Stimulated activated CD4-positive, alpha-beta T cell treated with anti-CD3 and anti-CD28 coated beads, Interleukin-1b, Interleukin-23, amount 100 ng/mL, for 1 hour (primary cell): ENCODE measurements around the gene CFAP54.
"Not testable (repeated sequence)": the region's sequence is repeated elsewhere in the genome, so short reads cannot be mapped to it uniquely, and the experiment has no call there.

ENCODE experiments used
- DNase-seq, 2 donors: peaks; one replicate each; pipeline ENCODE4 v3.0.0-alpha.2; 2020; ENCODE audit warnings: low read depth in 2 of 2

The CFAP54 gene

DNA sequence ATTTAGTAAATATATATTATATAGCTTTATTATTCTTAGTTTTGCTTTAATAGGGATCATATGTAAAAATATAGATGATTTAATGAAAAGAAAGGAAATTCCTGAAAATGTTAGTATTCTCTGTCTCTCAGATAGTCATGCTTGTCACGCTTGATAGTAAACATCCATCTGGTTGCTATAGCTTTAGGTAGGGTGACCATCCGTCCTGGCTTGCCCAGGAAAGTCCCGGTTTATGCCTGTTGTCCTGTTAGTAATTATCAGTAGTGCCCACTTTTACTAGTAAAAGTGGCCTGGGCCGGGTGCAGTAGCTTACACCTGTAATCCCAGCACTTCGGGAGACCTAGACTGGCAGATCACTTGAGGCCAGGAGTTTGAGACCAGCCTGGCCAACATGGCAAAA is 23.8 kb downstream of the CFAP54 start:
- no peak for DNase-seq

DNA sequence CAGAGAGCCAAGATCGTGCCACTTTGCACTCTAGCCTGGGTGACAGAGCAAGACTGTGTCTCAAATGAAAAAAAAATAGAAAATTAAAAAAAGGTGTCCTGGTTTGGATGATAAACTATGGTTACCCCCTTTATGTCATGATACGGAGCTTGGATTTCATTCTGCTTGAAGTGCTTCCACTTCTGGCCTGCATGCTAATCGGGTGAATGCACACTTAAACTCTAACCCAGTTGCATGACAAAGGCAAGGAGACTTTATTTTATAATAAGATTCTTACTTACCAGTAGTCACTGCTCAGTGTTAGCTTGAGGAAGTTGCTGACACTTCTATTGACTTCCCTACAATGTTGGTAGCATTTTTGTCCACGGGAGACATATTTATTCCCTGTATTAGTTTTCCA is 24.3 kb downstream of the CFAP54 start:
- no peak for DNase-seq

DNA sequence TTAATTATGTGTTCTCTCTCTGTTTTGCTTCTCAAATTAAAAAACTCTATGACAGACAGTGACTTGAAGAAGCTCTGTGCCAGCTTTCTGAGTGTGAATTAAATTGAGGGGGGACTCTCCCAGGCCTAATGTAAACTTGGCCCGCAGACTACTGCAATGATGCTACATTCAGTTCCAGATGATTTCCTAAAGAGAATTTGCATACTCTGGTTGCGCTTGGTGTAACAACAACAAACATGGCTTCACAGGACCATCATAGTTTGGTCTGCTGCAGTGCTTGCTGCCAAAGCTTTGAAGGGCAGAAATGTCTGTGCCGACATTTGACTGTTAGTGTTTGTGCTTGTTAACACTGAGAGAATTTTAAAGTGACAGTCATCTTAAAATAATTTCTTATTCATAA is 25.0 kb downstream of the CFAP54 start:
- no peak for DNase-seq

DNA sequence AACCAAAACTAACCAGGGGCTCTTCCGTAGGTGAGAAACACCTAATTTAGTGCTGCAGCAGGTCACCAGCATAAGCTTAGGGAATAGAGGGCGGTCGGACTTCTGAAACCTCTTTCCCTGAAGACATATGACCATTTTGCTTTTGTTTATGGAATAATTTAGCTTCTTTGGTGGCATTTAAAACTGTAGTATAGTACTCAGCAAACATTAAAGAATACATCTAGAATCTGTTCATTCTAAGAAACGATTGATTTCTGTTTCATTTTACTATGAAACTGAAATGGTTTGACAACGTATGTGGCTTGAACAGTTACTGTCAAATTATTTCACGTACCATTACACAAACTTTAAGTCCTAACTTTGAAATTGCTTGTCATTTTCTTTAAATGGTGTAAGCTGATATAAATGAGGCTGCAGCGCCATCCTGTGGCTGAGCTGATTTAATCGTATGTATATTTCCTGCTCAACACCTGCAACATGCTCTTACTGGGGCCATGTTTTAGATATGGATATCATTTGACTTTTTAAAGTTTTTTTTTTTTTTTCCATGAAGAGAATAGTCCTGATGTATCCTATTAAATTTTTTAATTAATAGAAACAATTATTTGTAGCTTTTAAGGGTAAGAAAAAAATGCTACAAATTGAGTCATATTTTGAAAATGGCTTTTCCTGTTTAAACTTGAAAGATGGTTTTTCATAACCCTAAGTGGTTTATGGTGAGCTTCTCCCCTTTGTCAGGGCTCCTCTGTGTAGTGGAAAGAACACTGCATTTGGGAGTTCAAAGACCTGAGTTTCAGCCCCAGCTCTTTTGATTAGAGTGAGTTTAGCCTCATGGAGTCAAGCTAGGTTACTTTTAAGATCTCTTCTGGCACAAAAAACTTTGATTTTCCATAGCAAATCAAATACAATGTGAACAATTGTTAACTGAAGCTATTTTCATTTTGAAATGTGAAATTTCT is 27.4 kb downstream of the CFAP54 start:
- DNase-seq = peak; percentile 65 to 71

DNA sequence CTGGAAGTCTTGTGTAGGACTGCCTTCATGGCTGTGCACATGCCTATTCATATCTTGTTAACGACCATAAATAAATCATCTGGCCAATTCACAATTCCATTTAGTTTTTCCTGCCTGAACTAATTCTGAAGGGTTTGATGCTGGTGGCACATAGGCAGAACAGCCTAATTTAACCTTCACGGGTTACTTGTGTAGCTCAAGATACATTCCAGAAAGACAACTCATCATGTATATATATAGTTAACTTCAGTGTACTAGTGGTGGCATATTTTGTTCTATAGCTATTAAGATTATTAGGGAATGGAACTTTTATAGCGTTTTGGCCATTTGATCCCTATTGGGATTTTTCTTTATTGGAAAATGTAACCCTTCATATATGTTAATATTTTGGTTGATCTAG is 31.4 kb downstream of the CFAP54 start:
- no peak for DNase-seq

DNA sequence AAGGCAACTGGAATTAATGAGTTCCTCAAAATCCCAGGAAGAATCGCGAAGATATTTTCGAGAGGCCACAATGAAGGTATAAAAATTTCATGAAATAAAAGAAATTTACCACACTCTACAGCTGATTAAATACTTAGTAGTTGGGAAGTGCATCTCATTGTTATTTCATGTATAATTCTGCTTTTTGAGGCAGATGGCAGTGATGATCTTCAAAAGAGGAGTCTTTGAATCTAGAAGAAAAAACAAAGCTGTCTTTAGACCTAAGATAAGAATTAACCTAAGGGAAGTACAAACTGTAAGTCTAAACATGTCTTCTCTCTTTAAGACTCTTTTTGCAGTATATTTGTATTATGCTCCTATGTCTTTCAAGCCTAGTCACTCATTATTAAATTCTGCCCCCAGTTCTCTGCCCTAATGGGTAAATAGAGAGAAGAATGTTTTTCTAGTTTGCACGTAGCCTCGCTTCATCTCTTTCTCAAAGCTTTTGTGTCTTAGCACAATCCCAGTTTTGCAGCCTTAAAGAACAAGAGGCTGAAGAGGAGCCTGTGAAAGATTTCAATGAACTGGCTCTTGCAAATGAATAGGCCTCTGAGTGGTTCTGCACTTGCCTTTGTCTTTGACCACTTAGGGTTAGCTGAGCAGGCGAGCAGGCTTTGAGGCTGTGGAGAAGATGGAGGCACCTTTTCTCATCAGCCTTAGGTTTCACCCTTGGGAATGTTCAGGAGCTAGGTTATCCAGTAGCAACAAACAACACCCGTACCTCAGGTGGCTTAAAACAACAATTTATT is 32.7 kb downstream of the CFAP54 start:
- DNase-seq = no peak

DNA sequence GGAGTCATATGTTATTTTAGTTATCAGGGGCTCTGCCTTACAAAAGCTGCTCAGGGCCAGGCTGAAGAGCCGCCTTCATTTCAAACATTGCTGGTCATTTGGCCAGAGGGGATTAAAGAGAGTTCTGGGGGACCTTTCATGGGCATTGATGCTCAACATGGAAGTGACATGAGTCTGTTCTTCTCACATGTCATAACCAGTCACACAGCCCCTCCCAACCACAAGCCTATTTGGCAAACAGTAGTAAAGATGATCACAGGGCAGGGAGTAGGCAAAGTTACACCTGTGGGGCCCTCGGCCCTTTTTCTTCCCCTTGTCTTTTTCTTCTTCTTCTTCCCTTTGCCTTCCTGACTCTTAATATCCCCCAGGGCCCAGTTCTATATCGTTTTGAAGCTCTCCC is 33.3 kb downstream of the CFAP54 start:
- DNase-seq = no peak

DNA sequence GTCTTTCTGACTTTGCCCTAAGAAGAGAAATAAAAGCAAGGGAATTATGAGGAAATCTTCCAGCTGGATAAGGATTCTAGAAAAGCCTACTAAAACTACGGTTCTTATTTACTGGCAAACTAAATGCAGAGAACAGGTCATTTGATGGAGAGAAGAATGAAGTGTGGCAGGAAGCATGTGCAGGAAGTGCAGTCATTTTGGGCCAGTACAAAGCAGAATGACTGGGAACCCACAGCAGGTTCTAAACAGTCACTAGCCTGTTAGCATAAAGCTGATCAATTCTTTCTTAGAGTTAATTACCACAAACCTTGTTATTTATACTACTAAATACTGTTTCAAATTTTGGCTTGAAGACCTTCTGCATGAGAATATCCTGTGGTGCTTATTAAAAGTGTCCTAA is 36.7 kb downstream of the CFAP54 start:
- no peak for DNase-seq

DNA sequence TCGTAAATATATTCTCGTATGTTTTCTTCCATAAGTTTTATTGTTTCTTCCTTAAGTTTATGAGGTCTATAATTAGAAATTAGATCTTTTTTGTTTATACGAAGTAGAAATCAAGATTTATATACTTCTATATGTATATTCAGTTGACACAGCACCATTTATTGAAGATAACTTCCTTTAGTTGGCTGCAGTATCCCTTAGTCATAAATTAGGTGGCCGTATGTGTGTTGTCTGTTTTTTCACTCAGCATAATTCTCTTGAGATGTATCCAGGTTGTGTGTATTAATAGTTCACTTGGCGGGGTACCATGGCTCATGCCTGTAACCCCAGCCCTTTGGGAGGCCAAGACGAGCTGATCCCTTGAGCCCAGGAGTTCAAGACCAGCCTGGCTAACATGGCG is 40.5 kb downstream of the CFAP54 start:
- no peak for DNase-seq

DNA sequence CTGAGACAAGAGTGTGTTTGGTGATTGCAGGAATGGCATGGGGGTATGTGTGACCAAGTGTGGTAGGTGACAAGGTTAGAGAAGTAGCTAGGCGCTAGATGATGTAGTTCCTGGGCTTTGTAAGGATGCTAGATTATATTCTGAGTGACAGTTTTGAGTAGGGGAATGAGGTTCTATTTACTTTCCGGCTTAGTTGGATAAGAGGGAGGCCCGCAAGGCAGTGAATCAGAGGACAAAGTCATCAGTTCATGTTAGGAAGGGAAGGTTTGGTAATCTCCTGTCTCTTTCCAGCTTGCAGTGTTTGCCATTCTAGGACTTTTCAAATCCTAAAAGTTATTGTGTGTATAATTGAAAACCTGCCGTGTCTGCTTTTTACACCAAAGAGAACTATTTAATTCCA is 45.0 kb downstream of the CFAP54 start:
- no peak for DNase-seq

DNA sequence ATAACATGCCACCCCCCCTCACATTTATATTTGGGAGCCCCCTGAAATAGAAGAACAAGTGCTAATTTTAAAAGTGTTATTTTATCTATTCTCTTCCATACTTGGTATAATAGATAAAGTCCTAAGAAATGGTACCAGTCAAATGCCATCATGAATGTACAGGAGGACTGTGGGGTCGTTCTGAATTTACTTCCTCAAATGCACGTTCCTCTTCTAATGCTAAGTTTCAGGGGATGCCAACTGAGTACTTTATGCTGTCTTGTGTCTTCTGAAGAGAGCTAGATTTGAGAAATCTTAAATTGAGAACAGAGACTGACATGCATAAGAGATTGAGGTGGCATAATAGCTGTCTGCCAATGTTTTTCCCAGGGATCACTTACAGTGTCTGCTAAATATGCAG is 59.0 kb downstream of the CFAP54 start:
- DNase-seq = no peak

DNA sequence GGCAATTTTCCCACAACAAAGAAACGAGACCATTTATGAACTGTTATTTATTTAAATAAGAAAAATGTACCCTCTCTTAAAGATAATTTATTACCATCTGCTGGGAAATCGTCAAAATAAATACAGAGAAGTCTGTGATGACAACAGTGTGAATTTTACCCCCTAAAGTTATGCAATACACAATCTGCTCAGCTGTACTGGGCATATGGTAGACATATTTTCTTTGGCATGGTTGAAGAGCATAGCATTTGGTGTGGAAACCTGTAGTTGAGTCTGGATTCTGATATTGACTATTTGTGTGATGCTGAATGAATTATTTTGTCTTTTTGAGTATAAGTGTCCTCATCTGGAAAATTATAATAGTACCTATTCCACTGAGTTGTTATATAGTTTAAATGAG is 60.0 kb downstream of the CFAP54 start:
- DNase-seq = no peak

DNA sequence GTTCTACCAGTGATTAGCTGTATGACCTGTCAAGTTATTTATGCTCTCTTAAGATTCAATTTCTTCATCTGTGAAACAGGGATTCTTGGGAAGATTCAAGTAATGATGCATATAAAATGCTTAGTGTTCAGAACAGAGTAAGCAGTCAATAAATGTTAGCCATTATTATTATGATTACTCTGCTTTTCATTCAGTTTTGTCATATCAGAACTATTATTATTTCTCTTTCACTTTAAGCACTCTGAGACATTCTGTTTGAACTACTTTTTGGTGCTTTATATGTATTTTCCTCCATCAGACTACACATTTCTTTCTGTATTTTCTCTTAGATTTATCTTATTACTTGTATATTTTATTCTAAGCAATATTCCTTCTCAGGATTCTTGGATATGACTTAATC is 81.2 kb downstream of the CFAP54 start:
- no peak for DNase-seq

DNA sequence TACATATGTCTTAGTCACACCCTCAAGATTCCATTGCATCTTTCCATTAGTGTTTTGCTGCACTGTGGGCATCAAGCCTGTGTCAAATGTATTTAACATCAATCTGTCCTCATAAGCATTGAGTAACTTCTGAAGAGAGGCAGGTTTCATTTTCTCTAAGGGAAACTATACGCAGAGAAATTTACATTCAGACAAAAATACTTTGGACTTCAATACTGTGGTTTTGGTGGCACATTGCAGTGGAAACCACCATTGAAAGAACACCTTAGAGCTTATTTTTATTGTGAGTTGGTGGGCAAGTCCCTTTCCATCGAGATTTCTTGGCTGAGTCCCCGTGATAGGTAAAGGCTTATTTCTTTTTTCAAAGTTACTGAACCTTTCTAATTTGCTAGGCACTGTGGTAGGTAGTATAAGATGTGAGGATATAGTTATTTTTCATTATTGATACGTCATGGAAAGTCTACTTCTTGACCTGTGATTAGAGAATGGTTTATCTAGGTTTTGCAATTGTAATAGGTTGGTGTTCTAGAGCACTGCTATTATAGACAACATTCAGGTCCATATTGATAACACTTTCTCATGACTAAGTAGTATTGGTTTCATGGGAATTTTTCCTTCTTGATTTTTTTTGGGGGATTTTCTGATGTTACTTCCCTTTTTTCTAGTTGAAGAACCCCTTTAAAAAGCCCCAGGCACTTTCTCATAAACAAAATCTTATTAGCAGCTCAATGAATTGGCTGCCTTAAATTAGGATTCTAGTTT is 81.9 kb downstream of the CFAP54 start:
- no peak for DNase-seq

DNA sequence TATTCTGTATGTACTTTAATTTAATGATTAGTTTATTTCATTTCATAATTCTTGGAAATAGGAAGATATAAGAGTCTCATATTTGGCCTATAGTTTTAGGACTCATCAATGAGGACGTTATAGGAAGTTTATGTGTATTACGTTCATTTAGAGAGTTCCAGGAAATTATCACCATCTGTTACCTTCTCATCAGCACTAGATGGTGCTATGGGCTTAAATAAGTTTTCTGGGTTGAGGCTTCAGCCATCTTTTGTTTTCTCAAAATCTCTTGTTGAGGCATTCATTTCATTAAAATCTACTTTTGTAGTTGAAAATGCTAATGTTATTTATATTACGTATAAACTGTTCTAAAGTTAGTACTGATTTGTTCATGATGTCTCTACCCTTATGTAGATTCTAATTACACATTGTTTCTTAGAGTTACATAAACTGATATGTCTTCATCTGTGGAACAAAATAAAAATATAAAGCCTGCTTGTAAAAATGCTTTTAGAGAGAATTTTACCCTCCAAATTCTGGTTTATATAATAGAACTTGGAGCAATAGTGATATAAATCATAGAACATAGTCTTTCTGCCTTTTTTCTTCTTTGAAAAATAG is 89.2 kb downstream of the CFAP54 start:
- no peak for DNase-seq

DNA sequence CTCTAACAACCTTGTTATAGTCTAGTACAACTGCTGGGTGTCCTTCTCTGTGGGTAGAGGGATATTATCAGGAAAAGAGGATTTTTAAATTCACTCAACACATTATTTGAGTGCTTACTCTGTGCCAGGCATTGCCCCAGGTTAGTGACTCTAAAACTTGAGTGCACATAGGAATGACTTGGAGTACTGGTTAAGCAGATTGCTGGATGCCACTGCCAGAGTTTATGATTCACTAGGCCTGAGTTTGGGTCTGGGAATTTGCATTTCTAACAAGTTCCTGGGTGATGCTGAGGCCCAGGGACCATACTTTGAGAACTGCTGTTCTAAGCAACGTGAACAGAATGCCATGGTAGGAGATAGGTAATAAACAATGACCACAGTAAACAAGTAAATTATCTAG is 96.6 kb downstream of the CFAP54 start:
- DNase-seq = no peak

DNA sequence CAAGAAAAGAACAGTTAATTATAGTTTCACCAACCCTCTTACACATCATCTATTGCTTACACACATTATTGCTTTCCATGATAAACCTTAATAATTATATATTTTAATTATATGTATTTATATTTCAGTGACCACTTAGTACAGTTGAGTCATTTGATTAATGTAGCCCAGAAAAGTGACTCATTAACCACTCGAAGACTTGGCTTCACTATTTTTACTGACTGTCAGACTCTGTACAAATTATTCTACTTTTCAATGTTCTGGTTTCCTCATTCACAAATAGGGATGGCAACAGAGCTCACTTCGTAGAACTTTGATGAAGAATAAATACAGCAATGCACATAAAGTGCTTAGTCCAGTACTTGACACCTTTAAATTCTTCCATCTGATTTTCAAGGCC is 98.3 kb downstream of the CFAP54 start:
- no peak for DNase-seq

DNA sequence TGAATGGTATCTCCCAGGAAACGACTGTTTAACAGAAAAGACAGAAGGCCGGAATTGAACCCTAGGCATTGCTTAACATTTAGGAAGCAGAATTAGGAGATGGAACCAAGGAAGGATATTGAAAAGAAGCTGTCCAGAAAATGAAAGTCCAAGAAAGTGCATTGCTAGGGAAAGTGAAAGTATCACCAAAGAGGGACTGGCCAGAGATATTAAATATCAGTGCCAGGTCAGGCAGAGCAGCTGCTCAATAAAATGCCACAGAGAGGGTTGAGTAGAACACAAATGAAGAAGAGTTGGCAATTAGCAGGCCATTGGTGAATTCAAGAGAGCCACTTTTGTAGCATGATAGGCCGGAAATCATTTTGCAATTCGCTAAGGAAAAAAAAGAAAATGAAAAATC is 101.6 kb downstream of the CFAP54 start:
- DNase-seq = no peak

DNA sequence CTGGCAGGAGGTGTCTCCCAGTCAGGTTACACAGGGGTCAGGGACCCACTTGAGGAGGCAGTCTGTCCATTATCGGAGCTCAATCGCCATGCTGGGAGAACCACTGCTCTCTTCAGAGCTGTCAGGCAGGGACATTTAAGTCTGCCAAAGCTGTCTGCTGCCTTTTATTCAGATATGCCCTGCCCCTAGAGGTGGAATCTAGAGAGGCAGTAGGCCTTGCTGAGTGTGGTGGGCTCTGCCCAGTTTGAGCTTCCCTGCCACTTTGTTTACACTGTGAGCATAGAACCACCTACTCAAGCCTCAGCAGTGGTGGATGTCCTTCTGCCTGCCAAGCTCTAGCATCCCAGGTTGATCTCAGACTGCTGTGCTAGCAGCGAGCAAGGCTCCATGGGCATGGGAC is 115.0 kb downstream of the CFAP54 start:
- DNase-seq = not testable (repeated sequence)

DNA sequence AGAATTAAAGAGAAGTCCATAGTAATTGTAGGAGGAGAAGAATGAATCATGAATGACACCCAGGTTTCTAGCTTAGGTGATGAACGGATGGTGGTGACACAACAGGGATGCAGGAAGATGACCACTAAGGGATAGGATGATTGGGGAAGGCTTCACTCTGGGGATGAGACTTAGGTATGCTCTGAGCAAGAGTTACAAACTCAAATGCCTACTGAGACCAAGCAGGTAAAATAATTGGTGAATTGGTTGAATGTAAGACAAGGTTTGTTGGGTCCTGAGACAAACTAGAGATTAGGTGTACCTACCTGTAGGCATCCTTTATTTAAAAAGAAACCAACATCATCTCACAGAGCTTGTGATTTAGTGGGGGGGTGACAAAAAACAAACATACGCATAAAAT is 116.3 kb downstream of the CFAP54 start:
- DNase-seq = no peak

DNA sequence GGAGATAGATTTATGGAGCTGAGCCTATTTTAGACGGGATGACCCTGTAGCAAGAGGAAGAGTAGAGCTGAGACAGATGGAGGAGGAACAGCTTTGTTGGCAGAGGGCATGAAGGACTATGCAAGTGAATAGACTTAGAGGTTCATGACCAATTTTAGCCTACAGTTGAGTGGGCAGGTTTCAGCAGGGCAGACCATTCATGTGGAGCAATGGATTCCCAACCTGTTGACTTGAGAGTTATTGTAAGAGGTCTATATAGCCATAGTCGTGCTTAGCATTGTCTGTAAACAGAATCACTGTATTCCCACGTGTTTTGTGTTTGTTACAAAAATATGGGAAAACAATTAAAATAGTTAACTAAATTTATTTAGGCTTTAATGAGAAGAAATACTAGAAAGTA is 116.8 kb downstream of the CFAP54 start:
- no peak for DNase-seq

DNA sequence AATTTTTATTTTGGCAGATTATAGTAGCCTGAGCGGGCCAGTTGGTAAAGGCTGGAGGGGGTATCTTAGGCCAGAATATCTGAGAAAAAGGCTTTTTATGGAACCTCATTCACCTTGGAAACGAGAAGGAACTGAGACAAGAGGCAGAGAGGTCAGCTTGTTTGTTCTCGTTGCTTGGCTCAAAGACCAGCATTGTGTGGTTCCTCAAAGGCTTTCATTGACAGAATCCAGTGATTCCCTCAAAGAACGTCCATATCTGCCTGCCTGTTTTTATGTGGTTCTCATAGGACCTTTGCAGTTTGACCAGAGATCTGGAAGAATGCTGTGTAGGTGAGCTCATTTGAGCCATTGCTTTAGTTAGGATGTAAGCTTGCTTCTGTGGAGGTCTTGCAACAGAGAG is 117.3 kb downstream of the CFAP54 start:
- DNase-seq = no peak
